ENCODE measurements around the gene RAB28. TPM values are rescaled to one million over a fixed set of nuclear protein-coding genes. Genes with fewer than 3 reads are reported as not detected.

The RAB28 gene
- total RNA-seq, 4 donors from 2014 or later, result 9.7 to 32.6 (median 21.2) TPM

DNA sequence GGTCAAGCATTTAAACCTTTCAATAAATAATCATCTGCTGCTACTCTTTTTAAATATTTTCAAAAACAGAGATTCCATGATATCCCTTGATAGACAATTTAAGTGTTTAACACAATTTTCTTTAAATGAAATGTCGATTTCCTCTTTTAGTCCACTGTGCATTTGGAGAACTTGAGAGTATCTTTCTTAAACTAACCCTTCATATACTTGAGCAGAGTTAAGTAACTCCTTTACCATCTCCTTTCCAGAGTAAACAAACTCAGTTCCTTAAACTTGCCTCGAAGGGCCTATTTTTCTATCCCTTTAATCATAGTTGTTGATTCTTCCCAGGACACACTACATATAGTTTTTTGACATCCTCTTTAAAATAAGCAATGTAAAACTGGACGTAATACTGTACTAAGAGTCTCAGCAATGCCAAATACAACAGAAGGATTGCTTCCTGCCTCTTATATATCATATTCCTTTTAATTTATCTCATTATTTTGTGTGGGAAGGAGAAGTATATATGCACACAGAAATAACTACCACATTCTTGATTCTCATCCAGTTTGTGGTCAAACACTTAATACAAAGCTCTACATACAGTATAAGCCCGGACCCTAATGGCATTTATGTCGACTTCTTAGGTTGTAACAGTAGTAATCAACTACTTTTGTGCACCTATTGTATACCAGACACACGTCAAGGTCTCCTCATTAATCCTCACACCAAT, 22.8 kb downstream of the RAB28 start:
- no peaks in the 10 kb centered on the region for H3K4me1 ChIP-seq
- intact Hi-C loops (cut with DNase I; ENCODE audit: low total_unique reads), result no loop called here
- H3K27ac ChIP-seq, result no peak overlapping the region
- DNase-seq, result no peak
- H3K27me3 ChIP-seq, result no peaks in the 10 kb centered on the region
- H3K9me3 ChIP-seq, result no peaks in the 10 kb centered on the region
- TF ChIP-seq, protein P1, sequence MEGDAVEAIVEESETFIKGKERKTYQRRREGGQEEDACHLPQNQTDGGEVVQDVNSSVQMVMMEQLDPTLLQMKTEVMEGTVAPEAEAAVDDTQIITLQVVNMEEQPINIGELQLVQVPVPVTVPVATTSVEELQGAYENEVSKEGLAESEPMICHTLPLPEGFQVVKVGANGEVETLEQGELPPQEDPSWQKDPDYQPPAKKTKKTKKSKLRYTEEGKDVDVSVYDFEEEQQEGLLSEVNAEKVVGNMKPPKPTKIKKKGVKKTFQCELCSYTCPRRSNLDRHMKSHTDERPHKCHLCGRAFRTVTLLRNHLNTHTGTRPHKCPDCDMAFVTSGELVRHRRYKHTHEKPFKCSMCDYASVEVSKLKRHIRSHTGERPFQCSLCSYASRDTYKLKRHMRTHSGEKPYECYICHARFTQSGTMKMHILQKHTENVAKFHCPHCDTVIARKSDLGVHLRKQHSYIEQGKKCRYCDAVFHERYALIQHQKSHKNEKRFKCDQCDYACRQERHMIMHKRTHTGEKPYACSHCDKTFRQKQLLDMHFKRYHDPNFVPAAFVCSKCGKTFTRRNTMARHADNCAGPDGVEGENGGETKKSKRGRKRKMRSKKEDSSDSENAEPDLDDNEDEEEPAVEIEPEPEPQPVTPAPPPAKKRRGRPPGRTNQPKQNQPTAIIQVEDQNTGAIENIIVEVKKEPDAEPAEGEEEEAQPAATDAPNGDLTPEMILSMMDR (IDR thresholded peaks at IDR 0.05), result no peak
- no peak for TF ChIP-seq POLR2A (IDR thresholded peaks at IDR 0.05)
- no peaks in the 10 kb centered on the region for H3K36me3 ChIP-seq
- H3K4me3 ChIP-seq, result no peak overlapping the region

DNA sequence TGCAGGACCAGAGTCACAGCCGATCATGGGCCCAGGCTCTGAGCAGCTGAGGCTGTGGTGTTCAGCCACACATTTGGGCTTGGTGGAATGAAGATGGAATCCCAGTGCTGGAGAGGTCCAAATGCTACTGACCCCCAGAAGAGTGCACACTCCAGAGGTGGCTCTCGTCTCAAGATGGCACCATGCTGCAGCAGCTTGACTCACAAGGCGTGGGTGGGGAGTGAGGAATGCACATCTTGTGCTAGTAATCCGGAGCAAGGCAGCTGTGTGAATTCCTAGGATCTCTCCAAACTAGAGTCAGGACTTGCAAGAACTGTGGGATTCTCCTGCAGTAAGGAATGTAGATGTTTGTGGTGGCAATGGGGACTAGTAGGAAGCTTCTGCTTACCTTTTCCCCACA, 28.7 kb downstream of the RAB28 start:
- no peak overlapping the region for H3K4me3 ChIP-seq
- TF ChIP-seq POLR2A (IDR thresholded peaks at IDR 0.05), result no peak
- TF ChIP-seq, protein P1 (IDR thresholded peaks at IDR 0.05), result no peak
- no peaks in the 10 kb centered on the region for H3K36me3 ChIP-seq
- H3K27me3 ChIP-seq, result no peaks in the 10 kb centered on the region
- H3K9me3 ChIP-seq, result no peaks in the 10 kb centered on the region
- DNase-seq, result no peak
- H3K27ac ChIP-seq, result no peak overlapping the region
- intact Hi-C loops (cut with DNase I; ENCODE audit: low total_unique reads), result no loop called here
- no peaks in the 10 kb centered on the region for H3K4me1 ChIP-seq

DNA sequence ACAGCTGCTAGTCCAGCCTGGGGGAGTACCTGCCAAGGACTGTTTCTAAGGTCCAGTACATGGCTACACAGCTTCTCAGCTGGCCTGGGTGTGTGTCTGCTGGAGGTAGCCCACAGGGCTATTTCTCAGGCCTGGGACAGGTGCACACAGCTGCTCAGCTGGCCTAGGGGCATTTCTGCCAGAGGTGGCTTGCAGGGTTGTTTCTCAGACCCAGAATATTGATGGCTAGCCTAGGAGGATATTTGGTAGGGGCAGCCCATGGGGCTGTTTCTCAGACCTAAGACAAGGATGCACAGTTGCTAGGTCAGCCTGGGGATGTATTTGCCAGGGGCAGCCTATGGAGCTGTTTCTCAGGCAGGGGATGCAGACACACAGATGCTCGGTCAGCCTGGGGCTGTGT, 29.4 kb downstream of the RAB28 start:
- TF ChIP-seq, protein P1 (IDR thresholded peaks at IDR 0.05), result no peak
- no peak for TF ChIP-seq POLR2A (IDR thresholded peaks at IDR 0.05)

DNA sequence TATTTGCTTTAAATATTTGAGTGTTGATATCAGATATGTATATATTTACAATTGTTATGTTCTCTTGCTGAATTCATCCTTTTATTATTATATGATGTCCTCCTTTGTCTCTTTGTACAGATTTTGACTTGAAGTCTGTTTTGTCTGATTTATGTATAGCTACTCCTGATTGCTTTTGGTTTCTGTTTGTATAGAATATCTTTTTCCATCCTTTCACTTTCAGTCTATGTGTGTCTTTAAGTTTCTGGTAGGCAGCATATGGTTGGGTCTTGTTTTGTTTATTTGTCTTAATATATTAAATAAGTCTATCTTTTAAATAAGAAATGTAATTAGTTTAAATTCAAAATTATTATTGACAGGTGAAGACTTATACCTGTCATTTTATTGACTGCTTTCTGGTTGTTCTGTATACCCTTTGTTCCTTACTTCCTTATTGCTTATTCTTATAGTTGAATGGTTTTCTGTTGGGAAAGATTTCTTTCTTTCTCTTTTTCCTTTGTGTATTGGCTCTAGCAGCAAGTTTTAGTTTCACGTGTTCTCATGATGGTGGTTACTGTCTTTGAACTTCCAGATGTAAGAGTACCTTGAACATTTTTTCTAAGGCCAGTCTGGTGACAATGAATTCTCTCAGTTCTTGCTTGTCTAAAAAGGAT, 31.1 kb downstream of the RAB28 start:
- Histone ChIP-seq H3K4me1 (no peaks in the 10 kb centered on the region), H3K27me3 (no peaks in the 10 kb centered on the region), H3K4me3 (no peak overlapping the region), H3K36me3 (no peaks in the 10 kb centered on the region), H3K27ac (no peak overlapping the region), H3K9me3 (no peaks in the 10 kb centered on the region)
- intact Hi-C loops (cut with DNase I; ENCODE audit: low total_unique reads), result no loop called here
- DNase-seq, result no peak
- TF ChIP-seq, protein P1 (IDR thresholded peaks at IDR 0.05), result no peak

More for the DNA sequence above, 29.4 kb downstream of the RAB28 start:
- no peak overlapping the region for H3K27ac ChIP-seq
- no peaks in the 10 kb centered on the region for H3K4me1 ChIP-seq
- intact Hi-C loops (cut with DNase I; ENCODE audit: low total_unique reads), result no loop called here
- H3K9me3 ChIP-seq, result no peaks in the 10 kb centered on the region
- H3K4me3 ChIP-seq, result no peak overlapping the region
- H3K36me3 ChIP-seq, result no peaks in the 10 kb centered on the region
- no peak for DNase-seq
- no peaks in the 10 kb centered on the region for H3K27me3 ChIP-seq

DNA sequence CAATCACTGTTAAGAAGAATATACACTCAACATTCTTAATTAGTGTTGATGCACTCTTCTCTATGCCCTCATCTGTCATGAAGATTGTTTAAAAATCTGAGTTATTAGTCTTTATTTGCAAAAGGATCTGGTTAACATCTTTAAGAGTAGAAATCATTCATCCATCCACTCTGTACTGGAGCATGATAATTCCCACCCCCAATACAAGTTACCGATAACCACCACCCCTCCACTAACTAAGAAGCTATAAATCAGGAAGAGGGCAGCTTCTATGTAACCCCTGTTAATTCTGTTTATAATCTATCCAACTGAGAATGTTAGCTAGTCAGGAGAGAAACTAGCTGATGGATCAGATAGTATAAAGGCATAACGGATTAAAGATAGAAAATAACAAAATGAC, 34.5 kb downstream of the RAB28 start:
- Histone ChIP-seq H3K36me3 (no peaks in the 10 kb centered on the region), H3K9me3 (no peaks in the 10 kb centered on the region), H3K4me1 (no peaks in the 10 kb centered on the region), H3K4me3 (no peak overlapping the region), H3K27ac (no peak overlapping the region), H3K27me3 (no peaks in the 10 kb centered on the region)
- no peak for DNase-seq
- intact Hi-C loops (cut with DNase I; ENCODE audit: low total_unique reads), result no loop called here
- no peak for TF ChIP-seq POLR2A (IDR thresholded peaks at IDR 0.05)
- TF ChIP-seq, protein P1 (IDR thresholded peaks at IDR 0.05), result no peak

Data from uterus (tissue), 4 donors.